SU-DHL-6 (cell line): ENCODE data around the gene SPDYE4.

Experiments
- H2AFZ ChIP-seq: fragments of 200-600 bp; sonication (generic); 2 replicates; pipeline ENCODE4 v1.6.1; 2014; ENCODE audit warnings: low read depth, mild to moderate bottlenecking, moderate library complexity, mixed read lengths, antibody characterized with exemption, low read length; ENCODE audit not compliant: severe bottlenecking
- H3F3A ChIP-seq: fragments of 200-600 bp; shearing (Covaris generic); 2 replicates; pipeline ENCODE4 v1.6.0; 2016; ENCODE audit warnings: antibody characterized with exemption, mild to moderate bottlenecking; ENCODE audit not compliant: insufficient read depth
- H3K27ac ChIP-seq: fragments of 200-600 bp; sonication (generic); 2 replicates; pipeline ENCODE4 v1.5.1; 2016; ENCODE audit warnings: low read depth, mild to moderate bottlenecking, low read length, moderate library complexity, mixed read lengths
- H3K27me3 ChIP-seq: fragments of 200-600 bp; sonication (generic), shearing (Covaris generic); 2 replicates; pipeline ENCODE4 v1.6.0; 2014; ENCODE audit warnings: mild to moderate bottlenecking, low read length
- H3K36me3 ChIP-seq: fragments of 200-600 bp; sonication (generic); 2 replicates; pipeline ENCODE4 v1.6.1; 2014; ENCODE audit warnings: mild to moderate bottlenecking, low read length, mixed read lengths
- H3K4me2 ChIP-seq: fragments of 300-600, 200-600 bp; shearing (Covaris generic), sonication (generic); 2 replicates; pipeline ENCODE4 v1.6.0; 2014; ENCODE audit warnings: low read length, low read depth, mild to moderate bottlenecking; ENCODE audit not compliant: poor library complexity, severe bottlenecking
- H3K4me3 ChIP-seq: fragments of 200-600 bp; sonication (generic); 2 replicates; pipeline ENCODE4 v1.5.1; 2014; ENCODE audit warnings: antibody characterized with exemption, low read length, mild to moderate bottlenecking, mixed read lengths; ENCODE audit not compliant: insufficient read depth, poor library complexity, severe bottlenecking
- H3K79me2 ChIP-seq: fragments of 200-600 bp; sonication (generic); 2 replicates; pipeline ENCODE4 v1.6.1; 2014; ENCODE audit warnings: mild to moderate bottlenecking, low read length, moderate library complexity; ENCODE audit not compliant: insufficient read depth
- H3K9ac ChIP-seq: fragments of 200-600 bp; sonication (generic); 2 replicates; pipeline ENCODE4 v1.7.0; 2014; ENCODE audit warnings: mild to moderate bottlenecking, low read length
- H3K9me2 ChIP-seq: fragments of 200-600 bp; sonication (generic); replicated peaks from 2 replicates; pipeline ENCODE4 v1.6.1; 2014; ENCODE audit warnings: low read length; ENCODE audit not compliant: insufficient read depth
- H3K9me3 ChIP-seq: fragments of 200-600 bp; sonication (generic); 2 replicates; pipeline ENCODE4 v1.6.1; 2014; ENCODE audit warnings: low read length, mixed read lengths; ENCODE audit not compliant: insufficient read depth
- H4K20me1 ChIP-seq: fragments of 200-600 bp; sonication (generic); 2 replicates; pipeline ENCODE4 v1.6.1; 2014; ENCODE audit warnings: low read depth, mild to moderate bottlenecking, antibody characterized with exemption, low read length, moderate library complexity, mixed read lengths
- CTCF ChIP-seq: fragments of 200-600 bp; sonication (generic); IDR thresholded peaks from one replicate; pipeline ENCODE4 v1.5.1; 2017; ENCODE audit warnings: antibody characterized with exemption, mild to moderate bottlenecking, low read length, moderate library complexity; ENCODE audit not compliant: insufficient read depth, poor library complexity, severe bottlenecking
- EZH2phosphoT487 ChIP-seq: fragments of 200-600 bp; sonication (generic), shearing (Covaris generic); conservative IDR thresholded peaks from 2 replicates; pipeline ENCODE4 v1.6.1; 2018; ENCODE audit warnings: mild to moderate bottlenecking, antibody characterized with exemption, low read length, moderate library complexity, mixed read lengths

The SPDYE4 gene

GRCh38 chr17:8734876-8735275, 23.5 kb downstream of the SPDYE4 start:
- Histone ChIP-seq H3K4me2 (no peak overlapping the region), H2AFZ (no peak overlapping the region), H3K4me3 (no peak overlapping the region), H3K79me2 (no peaks in the 10 kb centered on the region), H3F3A (no peaks in the 10 kb centered on the region), H4K20me1 (no peaks in the 10 kb centered on the region), H3K9me3 (no peaks in the 10 kb centered on the region), H3K27me3 (no peaks in the 10 kb centered on the region), H3K9me2 (no peaks in the 10 kb centered on the region), H3K9ac (no peak overlapping the region), H3K36me3 (no peaks in the 10 kb centered on the region), H3K27ac (no peak overlapping the region)
- TF ChIP-seq EZH2phosphoT487 (no peak), CTCF (no peak)

- H3K79me2 ChIP-seq = no peaks in the 10 kb centered on the region
- no peaks in the 10 kb centered on the region for H3K9me3 ChIP-seq
- H3K9me2 ChIP-seq = no peaks in the 10 kb centered on the region
- no peak for TF ChIP-seq EZH2phosphoT487
- TF ChIP-seq CTCF = no peak
- no peak overlapping the region for H3K4me3 ChIP-seq
- no peak overlapping the region for H2AFZ ChIP-seq
- H3K9ac ChIP-seq = no peak overlapping the region
- H3F3A ChIP-seq = no peaks in the 10 kb centered on the region
- no peak overlapping the region for H3K27ac ChIP-seq
- no peaks in the 10 kb centered on the region for H3K36me3 ChIP-seq
- no peaks in the 10 kb centered on the region for H4K20me1 ChIP-seq
- no peak overlapping the region for H3K4me2 ChIP-seq
- H3K27me3 ChIP-seq = no peaks in the 10 kb centered on the region
Observed at GRCh38 chr17:8732406-8733085, 25.8 kb downstream of the SPDYE4 start.

GRCh38 chr17:8729860-8730259, 28.5 kb downstream of the SPDYE4 start:
- H3K9me3 ChIP-seq = no peaks in the 10 kb centered on the region
- H3K27me3 ChIP-seq = no peaks in the 10 kb centered on the region
- H3K9ac ChIP-seq = no peak overlapping the region
- no peak overlapping the region for H3K4me2 ChIP-seq
- no peaks in the 10 kb centered on the region for H3K9me2 ChIP-seq
- no peaks in the 10 kb centered on the region for H3F3A ChIP-seq
- H3K27ac ChIP-seq = no peak overlapping the region
- H3K79me2 ChIP-seq = no peaks in the 10 kb centered on the region
- TF ChIP-seq CTCF (no peak), EZH2phosphoT487 (no peak)
- H3K4me3 ChIP-seq = no peak overlapping the region
- no peaks in the 10 kb centered on the region for H4K20me1 ChIP-seq
- H2AFZ ChIP-seq = no peak overlapping the region
- H3K36me3 ChIP-seq = no peaks in the 10 kb centered on the region
